HEK293 (cell line): Measurements from ENCODE around the gene TXLNA.
A peak's percentile ranks its signal among the peaks of the same experiment; 100 is the strongest.

Source experiments
- CTCF ChIA-PET: fragments of 350-600 bp; formaldehyde crosslinking; extraction: SDS; loops from one replicate; lab custom pipeline; 2021; ENCODE audit warnings: antibody characterized with exemption; lab: Yijun Ruan, JAX
- POLR2A ChIA-PET: fragments of 300-600 bp; formaldehyde crosslinking; extraction: SDS; loops from one replicate; lab custom pipeline; 2020; ENCODE audit warnings: antibody characterized with exemption, inconsistent platforms; lab: Yijun Ruan, JAX
- H3K27ac ChIP-seq: fragments of 200-500 bp; sonication (Bioruptor generic); 2 replicates; pipeline ENCODE4 v1.5.1; 2014; ENCODE audit warnings: low read depth, low read length, control low read depth, inconsistent platforms; ENCODE audit errors: extremely low read depth
- H3K36me3 ChIP-seq, 2 experiments: fragments of 200-500 bp in 1 of 2; sonication (Bioruptor generic) in 1 of 2; 1 replicate in 1 of 2; 2 replicates in 1 of 2; pipeline ENCODE4 v1.5.1; 2014 to 2017; ENCODE audit warnings: inconsistent platforms in 2 of 2, low read length in 2 of 2; ENCODE audit not compliant: control insufficient read depth in 2 of 2, insufficient read depth in 1 of 2
- H3K4me1 ChIP-seq: fragments of 200-500 bp; sonication (Bioruptor generic); 2 replicates; pipeline ENCODE4 v1.5.1; 2014; ENCODE audit warnings: mild to moderate bottlenecking, low read length, inconsistent platforms; ENCODE audit not compliant: control insufficient read depth, insufficient read depth
- H3K4me3 ChIP-seq: 2 replicates; pipeline ENCODE4 v1.5.1; 2011; ENCODE audit warnings: low read depth, mild to moderate bottlenecking, control low read depth, low read length, moderate library complexity
- H3K9me3 ChIP-seq: fragments of 200-500 bp; sonication (Bioruptor generic); 2 replicates; pipeline ENCODE4 v1.5.1; 2014; ENCODE audit warnings: low read depth, low read length, inconsistent platforms; ENCODE audit not compliant: control insufficient read depth, insufficient read depth
- FEZF1 ChIP-seq: fragments of 450-650 bp; formaldehyde crosslinking; IDR thresholded peaks from 2 replicates; pipeline ENCODE4 v1.5.1; 2016; ENCODE audit warnings: missing biosample characterization, missing genetic modification characterization
- IKZF3 ChIP-seq: fragments of 450-650 bp; IDR thresholded peaks from 2 replicates; pipeline ENCODE4 v1.5.0; 2018; ENCODE audit warnings: missing biosample characterization, mild to moderate bottlenecking, missing genetic modification characterization, moderate library complexity
- PRDM2 ChIP-seq: fragments of 450-650 bp; formaldehyde crosslinking; IDR thresholded peaks from 2 replicates; pipeline ENCODE4 v1.5.1; 2016; ENCODE audit warnings: missing biosample characterization, missing genetic modification characterization, borderline replicate concordance
- WT1 ChIP-seq: fragments of 450-650 bp; formaldehyde crosslinking; IDR thresholded peaks from 2 replicates; pipeline ENCODE4 v1.5.1; 2016; ENCODE audit warnings: missing biosample characterization, missing genetic modification characterization
- ZFP3 ChIP-seq: fragments of 450-650 bp; formaldehyde crosslinking; IDR thresholded peaks from 2 replicates; pipeline ENCODE4 v1.5.1; 2016; ENCODE audit warnings: low read depth, missing biosample characterization, missing genetic modification characterization
- ZNF19 ChIP-seq: fragments of 450-650 bp; formaldehyde crosslinking; IDR thresholded peaks from 2 replicates; pipeline ENCODE4; 2016; ENCODE audit warnings: missing biosample characterization, missing genetic modification characterization, low read depth
- ZNF280C ChIP-seq: fragments of 450-650 bp; formaldehyde crosslinking; IDR thresholded peaks from 2 replicates; pipeline ENCODE4 v1.5.1; 2016; ENCODE audit warnings: missing biosample characterization, missing genetic modification characterization
- ZNF302 ChIP-seq: fragments of 450-650 bp; formaldehyde crosslinking; IDR thresholded peaks from 2 replicates; pipeline ENCODE4 v1.5.1; 2016; ENCODE audit warnings: missing biosample characterization, missing genetic modification characterization, low read depth
- ZNF311 ChIP-seq: fragments of 450-650 bp; formaldehyde crosslinking; IDR thresholded peaks from 2 replicates; pipeline ENCODE4 v1.5.1; 2017; ENCODE audit warnings: missing biosample characterization, missing genetic modification characterization, borderline replicate concordance
- ZNF341 ChIP-seq: fragments of 450-650 bp; formaldehyde crosslinking; IDR thresholded peaks from 2 replicates; pipeline ENCODE4; 2016; ENCODE audit warnings: low read depth, missing biosample characterization, missing genetic modification characterization
- ZNF354C ChIP-seq: fragments of 450-650 bp; formaldehyde crosslinking; IDR thresholded peaks from 2 replicates; pipeline ENCODE4 v1.5.1; 2016; ENCODE audit warnings: missing biosample characterization, missing genetic modification characterization, low read depth, borderline replicate concordance
- ZNF394 ChIP-seq: fragments of 450-650 bp; formaldehyde crosslinking; IDR thresholded peaks from 2 replicates; pipeline ENCODE4 v1.5.1; 2016; ENCODE audit warnings: missing biosample characterization, missing genetic modification characterization, mild to moderate bottlenecking, moderate library complexity, borderline replicate concordance
- ZNF404 ChIP-seq: fragments of 450-650 bp; formaldehyde crosslinking; IDR thresholded peaks from 2 replicates; pipeline ENCODE4 v1.5.1; 2017; ENCODE audit warnings: missing biosample characterization, missing genetic modification characterization
- ZNF549 ChIP-seq: fragments of 450-650 bp; IDR thresholded peaks from 2 replicates; pipeline ENCODE4 v1.5.1; 2018; ENCODE audit warnings: missing biosample characterization, missing genetic modification characterization, mild to moderate bottlenecking, inconsistent platforms, moderate library complexity
- ZNF555 ChIP-seq: fragments of 450-650 bp; formaldehyde crosslinking; conservative IDR thresholded peaks from 2 replicates; pipeline ENCODE4 v1.5.1; 2017; ENCODE audit warnings: missing biosample characterization, mild to moderate bottlenecking, missing genetic modification characterization, inconsistent platforms
- ZNF571 ChIP-seq: fragments of 450-650 bp; formaldehyde crosslinking; IDR thresholded peaks from 2 replicates; pipeline ENCODE4 v1.5.0; 2017; ENCODE audit warnings: missing biosample characterization, missing genetic modification characterization
- ZNF629 ChIP-seq: fragments of 450-650 bp; formaldehyde crosslinking; IDR thresholded peaks from 2 replicates; pipeline ENCODE4 v1.5.1; 2017; ENCODE audit warnings: missing biosample characterization, missing genetic modification characterization
- ZNF645 ChIP-seq: fragments of 450-650 bp; formaldehyde crosslinking; IDR thresholded peaks from 2 replicates; pipeline ENCODE4; 2016; ENCODE audit warnings: missing biosample characterization, missing genetic modification characterization
- ZNF658 ChIP-seq: fragments of 450-650 bp; formaldehyde crosslinking; IDR thresholded peaks from 2 replicates; pipeline ENCODE4; 2016; ENCODE audit warnings: missing biosample characterization, missing genetic modification characterization
- ZNF837 ChIP-seq: fragments of 450-650 bp; formaldehyde crosslinking; IDR thresholded peaks from 2 replicates; pipeline ENCODE4 v1.5.1; 2016; ENCODE audit warnings: missing biosample characterization, missing genetic modification characterization
- ZNF843 ChIP-seq: fragments of 450-650 bp; formaldehyde crosslinking; IDR thresholded peaks from 2 replicates; pipeline ENCODE4 v1.5.1; 2016; ENCODE audit warnings: missing biosample characterization, missing genetic modification characterization

TXLNA gene

GRCh38 chr1:32137111-32137510, 42.4 kb upstream of the TXLNA start:
- ChIA-PET POLR2A (no interaction called here), CTCF (interaction anchor here (1.1 kb wide), 1 partner anchor 209 kb away, joined by 4 read pairs; no protein-coding TSS in a partner anchor)
- no peaks in the 10 kb centered on the region; the same call in 1 of the 2 replicates for H3K4me1 ChIP-seq
- H3K9me3 ChIP-seq = no peaks in the 10 kb centered on the region
- no peaks in the 10 kb centered on the region; a peak in 1 of 3 replicates for H3K36me3 ChIP-seq
- no peak overlapping the region for H3K4me3 ChIP-seq
- H3K27ac ChIP-seq = no peak overlapping the region
- TF ChIP-seq ZNF658 = no peak
- no peak for TF ChIP-seq PRDM2 (tag by site-specific recombination)
- TF ChIP-seq ZNF571 (tag by site-specific recombination) = no peak
- no peak for TF ChIP-seq ZNF549 (tag by site-specific recombination)
- no peak for TF ChIP-seq ZNF555 (tag by site-specific recombination)
- TF ChIP-seq ZNF354C (tag by site-specific recombination) = no peak
- no peak for TF ChIP-seq ZNF311 (tag by site-specific recombination)
- no peak for TF ChIP-seq ZNF837
- no peak for TF ChIP-seq ZNF843
- TF ChIP-seq IKZF3 = no peak
- no peak for TF ChIP-seq ZNF394 (tag by site-specific recombination)

GRCh38 chr1:32138965-32139364, 40.5 kb upstream of the TXLNA start:
- 0 out of 2 replicates have a peak, but pooled peaks have one; percentile 10 for TF ChIP-seq ZNF629 (tag by site-specific recombination)
- TF ChIP-seq ZNF19 (tag by site-specific recombination) = no peak
- TF ChIP-seq, all 188 proteins: peak for 1
- Histone ChIP-seq H3K9me3 (no peaks in the 10 kb centered on the region), H3K4me1 (peaks cover 4% of the 10 kb centered on the region), H3K27ac (no peak overlapping the region), H3K4me3 (no peak overlapping the region), H3K36me3 (no peaks in the 10 kb centered on the region; a peak in 1 of 3 replicates)
- ChIA-PET POLR2A (interaction anchor here (0.6 to 1.3 kb wide), 4 partner anchors 29 to 66 kb away, joined by 3 to 4 read pairs (median 3); partner anchors contain the start of gene KPNA6), CTCF (interaction anchor here (0.6 kb wide), 1 partner anchor 19 kb away, joined by 6 read pairs; no protein-coding TSS in a partner anchor)

- Histone ChIP-seq H3K36me3 (peaks cover 0 to 5% of the 10 kb centered on the region in 2 experiments; a peak in 2 of 3 replicates), H3K4me3 (no peak overlapping the region), H3K27ac (no peak overlapping the region), H3K9me3 (no peaks in the 10 kb centered on the region), H3K4me1 (peaks cover 4% of the 10 kb centered on the region)
- CTCF ChIA-PET = interaction anchor here (0.5 to 0.7 kb wide), 3 partner anchors 15 to 326 kb away, joined by 3 read pairs; no protein-coding TSS in a partner anchor
- POLR2A ChIA-PET = interaction anchor here (0.6 to 1.6 kb wide), 3 partner anchors 11 to 37 kb away, joined by 4 to 6 read pairs (median 4); partner anchors contain the start of gene TXLNA
- TF ChIP-seq ZNF341 (tag by site-specific recombination) (peak; percentile 43; the same call in 1 of the 2 replicates), WT1 (tag by site-specific recombination) (peak; percentile 37), ZFP3 (tag by site-specific recombination) (no peak), ZNF404 (tag by site-specific recombination) (no peak), ZNF302 (tag by site-specific recombination) (no peak), FEZF1 (no peak), ZNF280C (tag by site-specific recombination) (no peak), ZNF645 (no peak)
These were observed 36.8 kb upstream of the TXLNA start for GRCh38 chr1:32142446-32143301.
